GM12878 (cell line): ENCODE measurements around the gene HSD11B1. TPM values are rescaled to one million over a fixed set of nuclear protein-coding genes. Genes with fewer than 3 reads are reported as not detected.

Experiments
- ATAC-seq: fragments of 200-7000 bp; cut with Tn5 transposase; 3 replicates; pipeline ENCODE4 v1.9.1; 2020; ENCODE audit warnings: mild to moderate bottlenecking, moderate library complexity
- BruUV-seq: library from RNA; stranded (reverse); fragments of 400-500 nt; replicated peaks from 2 replicates; lab custom pipeline; 2021; lab: Mats Ljungman, UMichigan
- CTCF ChIA-PET: fragments of 300-600 bp; sonication (Branson Sonifier 250); formaldehyde crosslinking; extraction: SDS; loops from one replicate; lab custom pipeline; 2021; ENCODE audit warnings: inconsistent platforms; lab: Yijun Ruan, JAX
- POLR2A ChIA-PET: fragments of 350-600 bp; formaldehyde crosslinking; extraction: SDS; loops from one replicate; lab custom pipeline; 2021; ENCODE audit warnings: inconsistent platforms; lab: Charles Lee
- RAD21 ChIA-PET: fragments of 300-600 bp; sonication (Branson Sonifier 250); formaldehyde crosslinking; loops from one replicate; lab custom pipeline; 2023; ENCODE audit warnings: antibody characterized with exemption; ENCODE audit not compliant: unreplicated experiment; lab: Charles Lee
- SMC1A ChIA-PET: fragments of 300-600 bp; sonication (Branson Sonifier 250); formaldehyde crosslinking; loops from one replicate; lab custom pipeline; 2023; ENCODE audit not compliant: unreplicated experiment, uncharacterized antibody; lab: Charles Lee
- DNase-seq: peaks from one replicate; pipeline ENCODE4 v3.0.0-alpha.2; 2011; ENCODE audit warnings: low read depth, low spot score
- FAIRE-seq: peaks from 3 replicates; lab custom pipeline; 2011; peaks lifted over from hg19 to GRCh38; lab: Jason Lieb, UNC
- H2AFZ ChIP-seq: 2 replicates; pipeline ENCODE4 v1.6.0; 2011; ENCODE audit warnings: low read depth, low read length, control low read depth; ENCODE audit not compliant: control insufficient read depth
- H3K27ac ChIP-seq: 2 replicates; pipeline ENCODE4 v1.5.1; 2011; ENCODE audit warnings: control low read depth; ENCODE audit not compliant: control insufficient read depth, insufficient read depth
- H3K27me3 ChIP-seq, 2 experiments: replicated peaks in 1 of 2; 2 replicates each; pipeline versions ENCODE4 v1.6.0 to v1.6.1; 2011; ENCODE audit warnings: low read length in 1 of 2; ENCODE audit not compliant: control insufficient read depth in 2 of 2, insufficient read depth in 2 of 2
- H3K36me3 ChIP-seq, 2 experiments: 2 replicates each; pipeline ENCODE4 v1.5.1; 2011; ENCODE audit warnings: low read length in 1 of 2; ENCODE audit not compliant: control insufficient read depth in 2 of 2, insufficient read depth in 2 of 2
- H3K4me1 ChIP-seq: 2 replicates; pipeline ENCODE4 v1.6.1; 2011; ENCODE audit warnings: mild to moderate bottlenecking, low read length, moderate library complexity, mixed read lengths; ENCODE audit not compliant: control insufficient read depth, insufficient read depth
- H3K4me2 ChIP-seq: 2 replicates; pipeline ENCODE4 v1.6.0; 2011; ENCODE audit warnings: control low read depth; ENCODE audit not compliant: control insufficient read depth, insufficient read depth
- H3K4me3 ChIP-seq: fragments of 200-600 bp; sonication (generic); 2 replicates; pipeline ENCODE4 v1.5.1; 2016
- H3K79me2 ChIP-seq: 2 replicates; pipeline ENCODE4 v1.6.0; 2011; ENCODE audit warnings: low read length; ENCODE audit not compliant: control insufficient read depth, insufficient read depth
- H3K9ac ChIP-seq: 2 replicates; pipeline ENCODE4 v1.8.0; 2011; ENCODE audit warnings: low read length, control low read depth, mixed read lengths; ENCODE audit not compliant: control insufficient read depth, insufficient read depth
- H3K9me3 ChIP-seq: replicated peaks from 3 replicates; pipeline ENCODE4 v1.5.1; 2011; ENCODE audit warnings: mild to moderate bottlenecking, low read length; ENCODE audit not compliant: control insufficient read depth, insufficient read depth
- H4K20me1 ChIP-seq: 2 replicates; pipeline ENCODE4 v1.6.0; 2011; ENCODE audit not compliant: control insufficient read depth, insufficient read depth
- CBX3 ChIP-seq: fragments of 200-600 bp; sonication (generic); IDR thresholded peaks from 2 replicates; pipeline ENCODE4 v1.6.1; 2016; ENCODE audit warnings: low read depth, borderline replicate concordance
- ESRRA ChIP-seq: IDR thresholded peaks from 2 replicates; pipeline ENCODE4 v1.6.1; 2012; ENCODE audit warnings: mild to moderate bottlenecking, low read length, improper control_type of control experiment
- IKZF2 ChIP-seq, 2 experiments: fragments of 450-650 bp; IDR thresholded peaks; 2 replicates each; pipeline ENCODE4 v1.6.1; 2017; ENCODE audit warnings: mild to moderate bottlenecking in 2 of 2, moderate library complexity in 2 of 2
- KAT2A ChIP-seq: conservative IDR thresholded peaks from 2 replicates; pipeline ENCODE4 v1.6.1; 2011; ENCODE audit warnings: low read depth, low read length; ENCODE audit not compliant: control insufficient read depth
- MTA2 ChIP-seq: fragments of 450-650 bp; IDR thresholded peaks from 2 replicates; pipeline ENCODE4 v1.6.1; 2016; ENCODE audit warnings: low read depth, mild to moderate bottlenecking, moderate library complexity
- MYB ChIP-seq: fragments of 150-350 bp; IDR thresholded peaks from 2 replicates; pipeline ENCODE4 v1.6.1; 2014; ENCODE audit warnings: mild to moderate bottlenecking, low read depth, low read length, borderline replicate concordance
- SMAD5 ChIP-seq: IDR thresholded peaks from 2 replicates; pipeline ENCODE4 v1.6.1; 2016; ENCODE audit warnings: antibody characterized with exemption, low read depth
- WGBS: methylation state at CpG from one replicate; pipeline ENCODE4 v1.1.6; 2016; ENCODE audit warnings: low lambda C conversion rate; ENCODE audit not compliant: insufficient replicate concordance, insufficient coverage; ENCODE audit errors: missing lambda C conversion rate; 5-methylcytosine and 5-hydroxymethylcytosine counted together
- in situ Hi-C: fragments of 300-500 bp; cut with MboI; formaldehyde crosslinking; loops from 9 replicates; pipeline ENCODE4 v1.14.3; 2018; ENCODE audit warnings: mixed read lengths
- intact Hi-C: fragments of 100-400 bp; cut with micrococcal nuclease; formaldehyde crosslinking; loops from one replicate; pipeline ENCODE4 v1.14.2; 2022; ENCODE audit not compliant: unreplicated experiment
- polyA plus RNA-seq, 11 experiments: library from polyadenylated mRNA; depleted of rRNA in 4 of 11; unstranded in 6 of 11; stranded (reverse) in 5 of 11; fragments of >200 nt; fragmentation: Nextera tagmentation in 4 of 11; fragmentation: Illumina TruSeq in 1 of 11; extraction: Ambion mirVana in 4 of 11; extraction: Trizol in 1 of 11; gene quantifications; 1 replicate in 1 of 11; 2 replicates in 10 of 11; pipeline versions ENCODE4 v1.2.1 to v1.2.3, GENCODE V29; 2011 to 2016; ENCODE audit warnings: inconsistent platforms in 2 of 11, missing spikeins in 2 of 11, low read depth in 1 of 11
- total RNA-seq, 4 experiments: library from RNA; depleted of rRNA in 3 of 4; stranded (reverse); fragments of >200 nt in 3 of 4; fragmentation: Illumina TruSeq in 1 of 4; extraction: Trizol in 1 of 4; gene quantifications; 2 replicates each; pipeline versions ENCODE4 v1.2.1 to v1.2.3, GENCODE V29; 2013 to 2021
- TF ChIP-seq, protein P1 (sequence below): fragments of 450-650 bp; IDR thresholded peaks from 2 replicates; pipeline ENCODE4 v1.6.1; 2016; ENCODE audit warnings: mild to moderate bottlenecking
- TF ChIP-seq, protein P2 (sequence below): fragments of 450-650 bp; IDR thresholded peaks from 2 replicates; pipeline ENCODE4 v1.6.1; 2017; ENCODE audit warnings: low read depth, mild to moderate bottlenecking, moderate library complexity
- TF ChIP-seq, protein P3 (sequence below): fragments of 450-650 bp; IDR thresholded peaks from 2 replicates; pipeline ENCODE4 v1.6.1; 2018; ENCODE audit warnings: mild to moderate bottlenecking, low read depth, moderate library complexity; ENCODE audit not compliant: partially characterized antibody

Gene HSD11B1
- total and polyA plus RNA-seq, 10 of the 15 experiments (the other 5 are each of a cell fraction or from before 2014, with no cell fraction given), result 0.04 to 0.27 (median 0.15) TPM; not detected in 7

DNA sequence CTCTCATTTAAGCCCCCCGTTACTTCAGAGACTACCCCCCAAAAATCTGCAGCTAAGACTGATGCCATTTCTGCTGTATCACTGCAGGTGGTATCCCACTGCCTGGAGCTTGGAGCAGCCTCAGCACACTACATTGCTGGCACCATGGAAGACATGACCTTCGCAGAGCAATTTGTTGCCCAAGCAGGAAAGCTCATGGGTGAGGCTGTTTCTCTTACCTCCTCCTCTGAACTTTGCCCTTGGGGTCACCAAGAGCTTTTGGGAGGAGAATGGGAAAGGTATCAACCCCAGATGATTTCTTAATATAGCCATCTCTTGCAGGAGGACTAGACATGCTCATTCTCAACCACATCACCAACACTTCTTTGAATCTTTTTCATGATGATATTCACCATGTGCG lies 2.0 kb downstream of the HSD11B1 start:
- H3K36me3 ChIP-seq, result no peaks in the 10 kb centered on the region
- WGBS, result 44% methylated on average over 3 of the region's 3 CpGs
- POLR2A ChIA-PET, result no interaction called here
- H3K27ac ChIP-seq, result no peak overlapping the region
- SMC1A ChIA-PET, result interaction anchor here (0.6 to 2.0 kb wide), 3 partner anchors 14 to 634 kb away, joined by 3 to 6 read pairs (median 3); no protein-coding TSS in a partner anchor
- no peaks in the 10 kb centered on the region for H4K20me1 ChIP-seq
- intact Hi-C loops (no loop called here), in situ Hi-C loops (no loop called here)
- TF ChIP-seq ESRRA (no peak), IKZF2 (IDR thresholded peaks at IDR 0.05) (no peak), KAT2A (no peak), CBX3 (no peak), MYB (no peak), MTA2 (no peak), SMAD5 (no peak)
- TF ChIP-seq, protein P1, sequence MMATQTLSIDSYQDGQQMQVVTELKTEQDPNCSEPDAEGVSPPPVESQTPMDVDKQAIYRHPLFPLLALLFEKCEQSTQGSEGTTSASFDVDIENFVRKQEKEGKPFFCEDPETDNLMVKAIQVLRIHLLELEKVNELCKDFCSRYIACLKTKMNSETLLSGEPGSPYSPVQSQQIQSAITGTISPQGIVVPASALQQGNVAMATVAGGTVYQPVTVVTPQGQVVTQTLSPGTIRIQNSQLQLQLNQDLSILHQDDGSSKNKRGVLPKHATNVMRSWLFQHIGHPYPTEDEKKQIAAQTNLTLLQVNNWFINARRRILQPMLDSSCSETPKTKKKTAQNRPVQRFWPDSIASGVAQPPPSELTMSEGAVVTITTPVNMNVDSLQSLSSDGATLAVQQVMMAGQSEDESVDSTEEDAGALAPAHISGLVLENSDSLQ, result no peak
- TF ChIP-seq, protein P2, sequence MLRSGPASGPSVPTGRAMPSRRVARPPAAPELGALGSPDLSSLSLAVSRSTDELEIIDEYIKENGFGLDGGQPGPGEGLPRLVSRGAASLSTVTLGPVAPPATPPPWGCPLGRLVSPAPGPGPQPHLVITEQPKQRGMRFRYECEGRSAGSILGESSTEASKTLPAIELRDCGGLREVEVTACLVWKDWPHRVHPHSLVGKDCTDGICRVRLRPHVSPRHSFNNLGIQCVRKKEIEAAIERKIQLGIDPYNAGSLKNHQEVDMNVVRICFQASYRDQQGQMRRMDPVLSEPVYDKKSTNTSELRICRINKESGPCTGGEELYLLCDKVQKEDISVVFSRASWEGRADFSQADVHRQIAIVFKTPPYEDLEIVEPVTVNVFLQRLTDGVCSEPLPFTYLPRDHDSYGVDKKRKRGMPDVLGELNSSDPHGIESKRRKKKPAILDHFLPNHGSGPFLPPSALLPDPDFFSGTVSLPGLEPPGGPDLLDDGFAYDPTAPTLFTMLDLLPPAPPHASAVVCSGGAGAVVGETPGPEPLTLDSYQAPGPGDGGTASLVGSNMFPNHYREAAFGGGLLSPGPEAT, result no peak
- TF ChIP-seq, protein P3, sequence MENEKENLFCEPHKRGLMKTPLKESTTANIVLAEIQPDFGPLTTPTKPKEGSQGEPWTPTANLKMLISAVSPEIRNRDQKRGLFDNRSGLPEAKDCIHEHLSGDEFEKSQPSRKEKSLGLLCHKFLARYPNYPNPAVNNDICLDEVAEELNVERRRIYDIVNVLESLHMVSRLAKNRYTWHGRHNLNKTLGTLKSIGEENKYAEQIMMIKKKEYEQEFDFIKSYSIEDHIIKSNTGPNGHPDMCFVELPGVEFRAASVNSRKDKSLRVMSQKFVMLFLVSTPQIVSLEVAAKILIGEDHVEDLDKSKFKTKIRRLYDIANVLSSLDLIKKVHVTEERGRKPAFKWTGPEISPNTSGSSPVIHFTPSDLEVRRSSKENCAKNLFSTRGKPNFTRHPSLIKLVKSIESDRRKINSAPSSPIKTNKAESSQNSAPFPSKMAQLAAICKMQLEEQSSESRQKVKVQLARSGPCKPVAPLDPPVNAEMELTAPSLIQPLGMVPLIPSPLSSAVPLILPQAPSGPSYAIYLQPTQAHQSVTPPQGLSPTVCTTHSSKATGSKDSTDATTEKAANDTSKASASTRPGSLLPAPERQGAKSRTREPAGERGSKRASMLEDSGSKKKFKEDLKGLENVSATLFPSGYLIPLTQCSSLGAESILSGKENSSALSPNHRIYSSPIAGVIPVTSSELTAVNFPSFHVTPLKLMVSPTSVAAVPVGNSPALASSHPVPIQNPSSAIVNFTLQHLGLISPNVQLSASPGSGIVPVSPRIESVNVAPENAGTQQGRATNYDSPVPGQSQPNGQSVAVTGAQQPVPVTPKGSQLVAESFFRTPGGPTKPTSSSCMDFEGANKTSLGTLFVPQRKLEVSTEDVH, result no peak
- no peak overlapping the region for H2AFZ ChIP-seq
- no peak overlapping the region for H3K4me2 ChIP-seq
- H3K9me3 ChIP-seq, result no peaks in the 10 kb centered on the region
- RAD21 ChIA-PET, result interaction anchor here (0.7 to 1.1 kb wide), 2 partner anchors 18 to 138 kb away, joined by 3 read pairs; no protein-coding TSS in a partner anchor
- DNase-seq, result no peak
- H3K27me3 ChIP-seq, result no peaks in the 10 kb centered on the region
- no TSS peak for BruUV-seq
- H3K4me1 ChIP-seq, result peaks cover 3% of the 10 kb centered on the region; the same call in 1 of the 2 replicates
- H3K9ac ChIP-seq, result no peak overlapping the region
- ATAC-seq, result no peak
- CTCF ChIA-PET, result interaction anchor here (0.9 to 1.3 kb wide), 3 partner anchors 13 to 272 kb away, joined by 3 to 5 read pairs (median 3); no protein-coding TSS in a partner anchor
- H3K4me3 ChIP-seq, result no peak overlapping the region
- FAIRE-seq, result no peak
- no peaks in the 10 kb centered on the region for H3K79me2 ChIP-seq
